Hypothalamus (tissue), 51 donors: ENCODE data around the gene FIBIN.
"Not testable (repeated sequence)": the region's sequence is repeated elsewhere in the genome, so short reads cannot be mapped to it uniquely, and the experiment has no call there.

Source experiments
- DNase-seq, 51 donors: peaks; one replicate each; lab custom pipeline; 2025; lab: John Stamatoyannopoulos, UW

Gene FIBIN

GRCh38 chr11:26993965-26994457 lies at the start of gene FIBIN:
Gene FIBIN, plus strand, starts transcription at chr11:26994112. Its CDS starts 415 bp downstream, at chr11:26994527.
- peak in 31 of 51 donors; percentile 8 to 50 (median 27) for DNase-seq

- no peak for DNase-seq
Measured at GRCh38 chr11:26944866-26945664, 48.8 kb upstream of the FIBIN start.

GRCh38 chr11:26946257-26946716 lies 47.6 kb upstream of the FIBIN start:
- DNase-seq = no peak

- no peak for DNase-seq
Measured at GRCh38 chr11:26947379-26947844, 46.5 kb upstream of the FIBIN start.

- DNase-seq = no peak
Measured at GRCh38 chr11:26947904-26948639, 45.8 kb upstream of the FIBIN start.

GRCh38 chr11:26948881-26949280 lies 45.0 kb upstream of the FIBIN start:
- no peak for DNase-seq

- DNase-seq = no peak
Measured at GRCh38 chr11:26949846-26950245, 44.1 kb upstream of the FIBIN start.

- DNase-seq = peak in 1 of 51 donors; percentile 1
Measured at GRCh38 chr11:26950260-26950719, 43.6 kb upstream of the FIBIN start.

GRCh38 chr11:26951809-26952515 lies 42.0 kb upstream of the FIBIN start:
- no peak for DNase-seq

GRCh38 chr11:26953770-26954392 lies 40.0 kb upstream of the FIBIN start:
- no peak for DNase-seq

- DNase-seq = no peak
Measured at GRCh38 chr11:26958005-26958701, 35.8 kb upstream of the FIBIN start.

- DNase-seq = no peak
Measured at GRCh38 chr11:26958702-26959049, 35.2 kb upstream of the FIBIN start.

GRCh38 chr11:26960281-26960680 lies 33.6 kb upstream of the FIBIN start:
- no peak for DNase-seq

- DNase-seq = no peak
Measured at GRCh38 chr11:26963764-26964163, 30.1 kb upstream of the FIBIN start.

GRCh38 chr11:26964339-26964738 lies 29.6 kb upstream of the FIBIN start:
- no peak for DNase-seq

- not testable (repeated sequence) for DNase-seq
Measured at GRCh38 chr11:26964847-26965485, 28.9 kb upstream of the FIBIN start.

GRCh38 chr11:26971961-26972360 lies 22.0 kb upstream of the FIBIN start:
- no peak for DNase-seq

- DNase-seq = peak in 1 of 51 donors; percentile 12
Measured at GRCh38 chr11:26974069-26974783, 19.7 kb upstream of the FIBIN start.

GRCh38 chr11:26974996-26975395 lies 18.9 kb upstream of the FIBIN start:
- DNase-seq = no peak
